Tibial nerve (tissue), 3 donors: Measurements from ENCODE around the gene BCAT1.

Experiments
- POLR2A ChIP-seq, 2 donors: fragments of 450-650 bp; IDR thresholded peaks; one replicate each; pipeline ENCODE4 v1.6.1; 2017; ENCODE audit warnings: antibody characterized with exemption in 2 of 2, mild to moderate bottlenecking in 2 of 2, moderate library complexity in 2 of 2
- TF ChIP-seq, protein P1 (sequence below), 5 experiments: fragments of 200-600 bp in 3 of 5; fragments of 450-650 bp in 2 of 5; sonication (generic) in 3 of 5; IDR thresholded peaks; one replicate each; pipeline ENCODE4 v1.5.1; 2016 to 2019; ENCODE audit warnings: antibody characterized with exemption in 5 of 5, mild to moderate bottlenecking in 3 of 5, moderate library complexity in 2 of 5

DNA sequence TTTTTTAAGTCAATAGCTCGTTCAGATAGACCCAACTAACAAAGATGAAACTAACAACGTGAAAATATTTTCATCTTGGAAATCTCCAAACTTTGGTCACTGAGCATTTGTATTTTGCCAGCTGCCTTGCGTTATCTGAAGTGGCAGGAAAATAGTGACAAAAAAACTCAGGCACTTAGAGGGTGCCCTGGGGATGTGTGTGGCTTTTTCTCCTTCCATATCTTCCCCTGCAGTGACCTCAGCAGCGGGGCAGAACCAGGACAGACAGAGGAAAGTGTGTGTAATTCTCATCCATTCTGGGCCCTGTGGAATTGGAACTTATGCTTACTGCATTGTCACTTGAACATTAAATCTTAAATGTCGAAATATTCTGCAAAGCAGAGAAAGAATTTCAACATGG, 152.0 kb downstream of the BCAT1 start:
- TF ChIP-seq, protein P1, sequence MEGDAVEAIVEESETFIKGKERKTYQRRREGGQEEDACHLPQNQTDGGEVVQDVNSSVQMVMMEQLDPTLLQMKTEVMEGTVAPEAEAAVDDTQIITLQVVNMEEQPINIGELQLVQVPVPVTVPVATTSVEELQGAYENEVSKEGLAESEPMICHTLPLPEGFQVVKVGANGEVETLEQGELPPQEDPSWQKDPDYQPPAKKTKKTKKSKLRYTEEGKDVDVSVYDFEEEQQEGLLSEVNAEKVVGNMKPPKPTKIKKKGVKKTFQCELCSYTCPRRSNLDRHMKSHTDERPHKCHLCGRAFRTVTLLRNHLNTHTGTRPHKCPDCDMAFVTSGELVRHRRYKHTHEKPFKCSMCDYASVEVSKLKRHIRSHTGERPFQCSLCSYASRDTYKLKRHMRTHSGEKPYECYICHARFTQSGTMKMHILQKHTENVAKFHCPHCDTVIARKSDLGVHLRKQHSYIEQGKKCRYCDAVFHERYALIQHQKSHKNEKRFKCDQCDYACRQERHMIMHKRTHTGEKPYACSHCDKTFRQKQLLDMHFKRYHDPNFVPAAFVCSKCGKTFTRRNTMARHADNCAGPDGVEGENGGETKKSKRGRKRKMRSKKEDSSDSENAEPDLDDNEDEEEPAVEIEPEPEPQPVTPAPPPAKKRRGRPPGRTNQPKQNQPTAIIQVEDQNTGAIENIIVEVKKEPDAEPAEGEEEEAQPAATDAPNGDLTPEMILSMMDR (IDR thresholded peaks at IDR 0.05): no peak
- TF ChIP-seq POLR2A (IDR thresholded peaks at IDR 0.05): no peak
